Measurements from ENCODE around the gene CARD14. TPM values are rescaled to one million over a fixed set of nuclear protein-coding genes. Genes with fewer than 3 reads are reported as not detected.

Gene CARD14
- total and polyA plus RNA-seq, 2 of the 13 experiments (the other 11 are each of a cell fraction or from before 2014, with no cell fraction given) = 0.11 TPM; not detected in 1

DNA sequence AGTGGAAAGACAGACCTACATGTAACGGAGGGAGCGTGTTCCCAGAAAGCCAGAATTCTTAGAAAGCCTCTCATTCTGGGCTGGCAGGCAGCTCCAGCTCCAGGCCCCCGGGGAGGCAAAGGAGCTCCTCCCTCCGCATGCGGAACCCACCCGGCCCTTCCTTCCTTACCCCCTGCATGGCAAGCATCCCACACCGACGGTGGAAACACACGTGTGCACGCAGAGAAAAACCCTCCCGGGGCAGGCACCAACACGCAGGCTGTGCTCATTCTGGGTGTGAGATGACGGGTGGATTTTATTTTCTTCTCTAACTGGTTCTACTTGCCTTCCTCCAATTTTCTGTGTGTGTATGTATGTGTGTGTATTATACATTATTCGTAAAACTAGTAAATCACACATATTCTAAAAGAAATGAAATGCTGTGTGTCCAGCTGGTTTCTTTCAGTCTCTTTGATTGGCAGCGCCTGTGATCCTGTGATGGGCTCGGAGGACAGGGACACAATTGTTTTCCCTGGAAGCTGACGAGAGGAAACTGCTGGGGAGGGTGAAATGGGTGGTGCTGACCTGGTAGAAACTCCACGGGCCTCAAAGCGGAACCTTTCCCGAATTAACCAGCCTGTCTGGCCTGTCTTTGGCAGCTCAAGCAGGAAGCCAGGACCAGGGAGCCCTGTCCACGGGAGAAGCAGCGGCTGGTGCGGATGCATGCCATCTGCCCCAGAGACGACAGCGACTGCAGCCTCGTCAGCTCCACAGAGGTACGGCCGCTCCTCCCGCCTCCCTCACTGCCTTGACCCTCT, 22.2 kb downstream of the CARD14 start:
- Histone ChIP-seq H3K36me3 (replicated peaks in 1 of 2; ENCODE audit: control insufficient read depth in 1 of 2, insufficient read depth in 2 of 2, low read length in 2 of 2) (no peaks in the 10 kb centered on the region), H3K79me2 (ENCODE audit: insufficient read depth, low read length) (no peaks in the 10 kb centered on the region), H3K9me3 (ENCODE audit: low read length) (no peaks in the 10 kb centered on the region), H2AFZ (ENCODE audit: low read length) (no peak overlapping the region), H3K4me2 (ENCODE audit: low read depth, low read length) (peak overlapping the region; percentile 67), H3K27me3 (ENCODE audit: control insufficient read depth in 1 of 2, insufficient read depth in 2 of 2, low read length in 2 of 2) (peaks cover 33 to 83% of the 10 kb centered on the region in 2 experiments), H3K4me1 (ENCODE audit: insufficient read depth, low read length) (peaks cover 39% of the 10 kb centered on the region), H3K9ac (ENCODE audit: insufficient read depth, low read depth, low read length) (no peak overlapping the region), H3K27ac (ENCODE audit: extremely low read length, insufficient read depth, low read length) (no peak overlapping the region), H4K20me1 (ENCODE audit: insufficient read depth, low read length) (no peaks in the 10 kb centered on the region; the same call in 1 of the 2 replicates), H3K4me3 (replicated peaks in 1 of 3; ENCODE audit: insufficient read depth in 1 of 3, low read depth in 2 of 3, low read length in 3 of 3) (peak overlapping the region in 2 of 3 experiments; percentile 12 to 40; a peak in 2 of 6 replicates)
- intact Hi-C loops (cut with micrococcal nuclease; ENCODE audit: unreplicated experiment) (no loop called here), in situ Hi-C loops (cut with HindIII; ENCODE audit: extremely low pct_ligation_motif_present, low pct_unique_long_range_greater_than_20kb) (no loop called here)
- DNase-seq (ENCODE audit: low spot score) (peak; percentile 53), ATAC-seq (peak; percentile 7; the same call in 2 of the 3 replicates), FAIRE-seq (peak; percentile 4)
- ChIA-PET POLR2A (interaction anchor here (1.0 to 2.6 kb wide), 3 partner anchors 14 to 69 kb away, joined by 3 to 5 read pairs (median 3); no protein-coding TSS in a partner anchor), CTCF (ENCODE audit: low intra/inter-chr PET ratio, low total read pairs) (no interaction called here)
- BruUV-seq (replicated peaks) = no TSS peak
- WGBS (ENCODE audit: low lambda C conversion rate) = 42% methylated on average over 21 of the region's 29 CpGs
- TF ChIP-seq EZH2 (conservative IDR thresholded peaks at IDR 0.05; ENCODE audit: low read depth, low read length) (no peak; the same call in 1 of the 2 replicates), ZFP1 (CRISPR knock-in tag; IDR thresholded peaks at IDR 0.05) (no peak), MAFK (conservative IDR thresholded peaks at IDR 0.05 in 1 of 2, IDR thresholded peaks at IDR 0.05 in 1 of 2; ENCODE audit: low read length in 2 of 2) (0 out of 4 replicates have a peak, but pooled peaks of 1 of the 2 experiments have one; percentile 14), PITX1 (CRISPR knock-in tag; IDR thresholded peaks at IDR 0.05) (no peak), ZNF430 (CRISPR knock-in tag; IDR thresholded peaks at IDR 0.05) (0 out of 2 replicates have a peak, but pooled peaks have one; percentile 37), ARID2 (CRISPR knock-in tag; IDR thresholded peaks at IDR 0.05; ENCODE audit: borderline replicate concordance) (no peak), MAFG (CRISPR knock-in tag; IDR thresholded peaks at IDR 0.05) (no peak), ZNF563 (CRISPR knock-in tag; IDR thresholded peaks at IDR 0.05) (no peak), BCL6 (CRISPR knock-in tag; IDR thresholded peaks at IDR 0.05) (peak; percentile 52; the same call in 1 of the 2 replicates), ZNF891 (CRISPR knock-in tag; IDR thresholded peaks at IDR 0.05) (peak; percentile 69; the same call in 1 of the 2 replicates), ZNF737 (CRISPR knock-in tag; IDR thresholded peaks at IDR 0.05; ENCODE audit: borderline replicate concordance) (no peak), MIER3 (CRISPR knock-in tag; IDR thresholded peaks at IDR 0.05; ENCODE audit: borderline replicate concordance) (no peak)
- TF ChIP-seq, protein P1, sequence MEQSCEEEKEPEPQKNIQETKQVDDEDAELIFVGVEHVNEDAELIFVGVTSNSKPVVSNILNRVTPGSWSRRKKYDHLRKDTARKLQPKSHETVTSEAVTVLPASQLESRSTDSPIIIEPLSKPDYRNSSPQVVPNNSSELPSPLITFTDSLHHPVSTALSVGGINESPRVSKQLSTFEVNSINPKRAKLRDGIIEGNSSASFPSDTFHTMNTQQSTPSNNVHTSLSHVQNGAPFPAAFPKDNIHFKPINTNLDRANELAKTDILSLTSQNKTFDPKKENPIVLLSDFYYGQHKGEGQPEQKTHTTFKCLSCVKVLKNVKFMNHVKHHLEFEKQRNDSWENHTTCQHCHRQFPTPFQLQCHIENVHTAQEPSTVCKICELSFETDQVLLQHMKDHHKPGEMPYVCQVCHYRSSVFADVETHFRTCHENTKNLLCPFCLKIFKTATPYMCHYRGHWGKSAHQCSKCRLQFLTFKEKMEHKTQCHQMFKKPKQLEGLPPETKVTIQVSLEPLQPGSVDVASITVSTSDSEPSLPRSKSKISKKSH (CRISPR knock-in tag; IDR thresholded peaks at IDR 0.05; ENCODE audit: borderline replicate concordance) = 0 out of 2 replicates have a peak, but pooled peaks have one; percentile 45
- TF ChIP-seq, protein P2, sequence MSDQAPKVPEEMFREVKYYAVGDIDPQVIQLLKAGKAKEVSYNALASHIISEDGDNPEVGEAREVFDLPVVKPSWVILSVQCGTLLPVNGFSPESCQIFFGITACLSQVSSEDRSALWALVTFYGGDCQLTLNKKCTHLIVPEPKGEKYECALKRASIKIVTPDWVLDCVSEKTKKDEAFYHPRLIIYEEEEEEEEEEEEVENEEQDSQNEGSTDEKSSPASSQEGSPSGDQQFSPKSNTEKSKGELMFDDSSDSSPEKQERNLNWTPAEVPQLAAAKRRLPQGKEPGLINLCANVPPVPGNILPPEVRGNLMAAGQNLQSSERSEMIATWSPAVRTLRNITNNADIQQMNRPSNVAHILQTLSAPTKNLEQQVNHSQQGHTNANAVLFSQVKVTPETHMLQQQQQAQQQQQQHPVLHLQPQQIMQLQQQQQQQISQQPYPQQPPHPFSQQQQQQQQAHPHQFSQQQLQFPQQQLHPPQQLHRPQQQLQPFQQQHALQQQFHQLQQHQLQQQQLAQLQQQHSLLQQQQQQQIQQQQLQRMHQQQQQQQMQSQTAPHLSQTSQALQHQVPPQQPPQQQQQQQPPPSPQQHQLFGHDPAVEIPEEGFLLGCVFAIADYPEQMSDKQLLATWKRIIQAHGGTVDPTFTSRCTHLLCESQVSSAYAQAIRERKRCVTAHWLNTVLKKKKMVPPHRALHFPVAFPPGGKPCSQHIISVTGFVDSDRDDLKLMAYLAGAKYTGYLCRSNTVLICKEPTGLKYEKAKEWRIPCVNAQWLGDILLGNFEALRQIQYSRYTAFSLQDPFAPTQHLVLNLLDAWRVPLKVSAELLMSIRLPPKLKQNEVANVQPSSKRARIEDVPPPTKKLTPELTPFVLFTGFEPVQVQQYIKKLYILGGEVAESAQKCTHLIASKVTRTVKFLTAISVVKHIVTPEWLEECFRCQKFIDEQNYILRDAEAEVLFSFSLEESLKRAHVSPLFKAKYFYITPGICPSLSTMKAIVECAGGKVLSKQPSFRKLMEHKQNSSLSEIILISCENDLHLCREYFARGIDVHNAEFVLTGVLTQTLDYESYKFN (CRISPR knock-in tag; conservative IDR thresholded peaks at IDR 0.05) = no peak
- TF ChIP-seq, protein P3, sequence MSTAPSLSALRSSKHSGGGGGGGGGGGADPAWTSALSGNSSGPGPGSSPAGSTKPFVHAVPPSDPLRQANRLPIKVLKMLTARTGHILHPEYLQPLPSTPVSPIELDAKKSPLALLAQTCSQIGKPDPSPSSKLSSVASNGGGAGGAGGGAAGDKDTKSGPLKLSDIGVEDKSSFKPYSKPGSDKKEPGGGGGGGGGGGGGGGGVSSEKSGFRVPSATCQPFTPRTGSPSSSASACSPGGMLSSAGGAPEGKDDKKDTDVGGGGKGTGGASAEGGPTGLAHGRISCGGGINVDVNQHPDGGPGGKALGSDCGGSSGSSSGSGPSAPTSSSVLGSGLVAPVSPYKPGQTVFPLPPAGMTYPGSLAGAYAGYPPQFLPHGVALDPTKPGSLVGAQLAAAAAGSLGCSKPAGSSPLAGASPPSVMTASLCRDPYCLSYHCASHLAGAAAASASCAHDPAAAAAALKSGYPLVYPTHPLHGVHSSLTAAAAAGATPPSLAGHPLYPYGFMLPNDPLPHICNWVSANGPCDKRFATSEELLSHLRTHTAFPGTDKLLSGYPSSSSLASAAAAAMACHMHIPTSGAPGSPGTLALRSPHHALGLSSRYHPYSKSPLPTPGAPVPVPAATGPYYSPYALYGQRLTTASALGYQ (CRISPR knock-in tag; IDR thresholded peaks at IDR 0.05) = no peak
